Measurements from ENCODE around the gene SRGAP2B.
"Not testable (repeated sequence)": the region's sequence is repeated elsewhere in the genome, so short reads cannot be mapped to it uniquely, and the experiment has no call there.

Gene SRGAP2B

GRCh38 chr1:145047553-145047952, 47.6 kb downstream of the SRGAP2B start:
- not testable (repeated sequence) for DNase-seq (ENCODE audit: low spot score)

DNA sequence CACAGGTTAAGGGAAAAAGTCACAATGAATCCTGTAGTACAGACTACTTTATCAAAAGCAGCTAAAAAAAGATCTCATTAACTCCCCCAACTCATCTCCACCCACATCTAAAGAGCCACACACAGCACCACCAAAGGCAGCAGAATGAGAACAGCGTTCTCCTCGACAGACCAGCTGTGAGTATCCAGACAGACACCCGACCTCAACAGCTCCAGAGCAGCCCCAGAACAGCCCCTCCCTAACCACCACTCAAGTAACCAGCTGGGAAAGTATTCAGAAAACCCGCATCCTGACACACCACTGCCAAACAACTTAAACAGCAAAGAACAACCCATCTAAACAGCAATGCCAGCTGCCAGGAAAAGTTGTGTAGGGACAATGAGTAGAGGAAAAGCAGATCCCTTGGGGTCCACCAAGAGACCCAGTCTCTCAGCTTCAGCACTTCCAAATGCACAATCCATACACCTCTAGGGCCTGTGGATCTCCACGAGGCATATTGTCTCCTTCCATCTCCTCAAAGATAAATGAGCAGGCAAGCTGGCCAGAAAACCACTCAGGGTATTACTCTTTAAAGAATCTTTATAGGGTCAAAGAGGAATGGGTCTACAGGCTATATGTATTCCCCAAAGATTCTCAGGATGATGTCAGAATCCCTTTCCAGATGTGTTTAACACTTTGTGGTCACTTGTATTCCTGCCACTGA, 49.4 kb downstream of the SRGAP2B start:
- DNase-seq (ENCODE audit: low spot score) = not testable (repeated sequence)

- DNase-seq (ENCODE audit: low spot score) = not testable (repeated sequence)
Observed at GRCh38 chr1:145041519-145041918, 53.6 kb downstream of the SRGAP2B start.

GRCh38 chr1:145036019-145036418, 59.1 kb downstream of the SRGAP2B start:
- not testable (repeated sequence) for DNase-seq (ENCODE audit: low spot score)

DNA sequence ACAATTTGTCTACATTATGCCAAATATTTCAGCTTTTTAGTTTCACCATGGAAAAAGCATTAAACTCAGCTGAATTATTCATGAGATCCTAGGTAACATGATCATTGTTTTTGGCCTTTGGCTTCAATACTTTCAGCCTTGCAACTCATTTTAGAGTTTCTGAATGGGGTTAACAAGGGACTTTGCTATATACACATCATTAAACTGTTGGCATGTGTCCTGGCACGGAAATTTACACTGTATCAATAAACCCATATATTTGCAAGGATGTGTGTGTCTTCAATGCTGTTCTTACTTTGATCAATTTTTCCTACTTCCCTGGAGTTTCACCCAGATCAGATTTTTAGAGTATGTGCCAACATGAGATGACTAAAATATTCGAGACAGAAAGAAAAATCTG, 61.6 kb downstream of the SRGAP2B start:
- not testable (repeated sequence) for DNase-seq (ENCODE audit: low spot score)

DNA sequence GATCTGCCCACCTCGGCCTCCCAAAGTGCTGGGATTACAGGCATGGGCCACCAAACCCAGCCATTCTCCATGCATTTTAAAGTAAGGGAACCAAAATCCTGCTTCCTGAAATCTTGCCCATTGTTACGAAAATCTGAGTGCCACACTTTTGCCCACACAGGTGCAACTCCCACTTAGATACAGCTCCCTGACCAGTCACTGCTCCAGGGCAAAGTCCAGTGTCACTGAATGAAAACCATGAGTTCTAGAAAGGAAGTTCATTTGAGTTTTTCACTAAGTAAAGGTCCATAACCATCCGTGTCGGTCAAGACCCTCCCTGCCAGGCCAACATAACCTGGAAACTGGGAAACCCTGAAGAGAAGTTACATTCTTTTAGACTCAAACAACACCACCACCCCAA, 67.9 kb downstream of the SRGAP2B start:
- not testable (repeated sequence) for DNase-seq (ENCODE audit: low spot score)

DNA sequence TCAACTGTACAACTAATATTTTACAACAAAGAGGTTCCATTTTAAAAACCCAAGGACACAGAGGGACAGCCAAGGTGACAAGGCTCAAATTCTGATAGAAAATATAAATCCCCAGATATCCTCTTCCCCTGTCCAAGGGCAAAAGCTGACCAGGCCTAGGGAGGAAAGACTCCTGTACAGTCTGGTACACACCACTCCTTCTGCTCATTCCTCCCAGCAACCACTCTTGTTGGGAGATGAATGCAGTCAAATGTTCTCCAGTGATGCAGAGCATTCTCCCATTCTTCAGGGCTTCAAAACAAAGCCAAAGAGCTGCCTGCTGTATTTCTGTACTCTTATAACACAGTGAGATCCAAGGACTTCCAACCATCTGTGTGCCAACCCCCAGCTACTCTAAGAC, 69.8 kb downstream of the SRGAP2B start:
- not testable (repeated sequence) for DNase-seq (ENCODE audit: low spot score)

- DNase-seq (ENCODE audit: low spot score) = not testable (repeated sequence)
Observed at GRCh38 chr1:145022259-145022658, 72.9 kb downstream of the SRGAP2B start.

- DNase-seq (ENCODE audit: low spot score) = not testable (repeated sequence)
Observed at GRCh38 chr1:145021749-145022148, 73.4 kb downstream of the SRGAP2B start.

DNA sequence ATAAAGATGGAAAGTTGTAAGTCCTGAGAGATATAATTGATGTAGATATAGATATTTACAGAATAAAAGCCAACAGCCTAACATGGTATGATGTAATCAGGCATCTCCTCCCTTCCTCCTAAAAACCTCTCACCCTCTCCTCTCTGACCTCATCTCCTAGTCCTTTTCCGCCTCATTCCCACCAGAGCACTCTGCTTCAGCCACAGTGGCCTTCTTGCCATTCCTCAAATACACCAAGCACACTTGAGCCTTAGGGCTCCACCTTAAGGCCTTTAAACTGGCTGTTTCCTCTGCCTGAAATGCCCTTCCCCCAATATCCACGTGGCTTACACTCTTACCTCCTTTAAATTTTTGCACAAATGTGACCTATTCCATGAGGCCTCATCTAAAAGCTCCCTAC, 75.4 kb downstream of the SRGAP2B start:
- not testable (repeated sequence) for DNase-seq (ENCODE audit: low spot score)

GRCh38 chr1:145017725-145018124, 77.4 kb downstream of the SRGAP2B start:
- not testable (repeated sequence) for DNase-seq (ENCODE audit: low spot score)

GRCh38 chr1:145016492-145016862, 78.7 kb downstream of the SRGAP2B start:
- not testable (repeated sequence) for DNase-seq (ENCODE audit: low spot score)

- DNase-seq (ENCODE audit: low spot score) = not testable (repeated sequence)
Observed at GRCh38 chr1:145015744-145016491, 79.2 kb downstream of the SRGAP2B start.

- DNase-seq (ENCODE audit: low spot score) = not testable (repeated sequence)
Observed at GRCh38 chr1:145013353-145013752, 81.8 kb downstream of the SRGAP2B start.

DNA sequence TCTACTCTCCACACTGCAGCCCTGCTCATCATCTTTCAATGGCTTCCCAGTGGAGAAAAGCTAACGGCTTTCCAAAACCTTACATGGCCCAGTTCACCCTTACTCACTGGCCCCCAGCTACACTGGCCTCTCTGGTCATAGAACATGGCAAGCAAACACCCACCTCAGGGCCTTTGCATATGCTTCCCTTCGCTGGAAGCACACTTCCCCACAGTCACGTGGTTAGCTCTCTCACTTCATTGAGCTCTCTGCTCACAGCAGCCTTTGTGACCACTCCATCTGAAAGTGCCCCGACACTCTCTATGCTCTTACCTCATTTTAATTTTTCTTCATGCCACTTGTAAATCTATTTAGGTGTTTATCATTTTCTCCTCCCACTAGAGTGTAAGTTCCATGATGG, 83.3 kb downstream of the SRGAP2B start:
- DNase-seq (ENCODE audit: low spot score) = not testable (repeated sequence)

DNA sequence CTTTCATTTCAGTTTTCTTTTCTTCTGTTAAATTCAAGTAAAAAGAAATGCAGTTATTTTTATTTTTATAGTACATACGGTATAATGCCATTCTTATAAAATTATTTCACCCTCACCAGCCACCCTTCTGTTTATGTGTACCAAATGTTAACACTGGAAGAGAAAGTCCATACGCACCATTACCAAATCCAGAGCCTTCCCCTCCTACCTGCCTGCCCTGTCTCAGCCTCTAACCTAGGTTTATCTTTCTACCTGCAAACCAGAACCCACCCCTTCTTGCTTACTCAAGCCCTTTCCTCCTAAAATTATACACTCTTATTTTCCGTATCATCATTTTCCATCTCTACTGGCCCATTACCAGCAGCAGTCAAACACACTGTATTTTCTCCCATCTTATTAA, 84.5 kb downstream of the SRGAP2B start:
- DNase-seq (ENCODE audit: low spot score) = not testable (repeated sequence)

DNA sequence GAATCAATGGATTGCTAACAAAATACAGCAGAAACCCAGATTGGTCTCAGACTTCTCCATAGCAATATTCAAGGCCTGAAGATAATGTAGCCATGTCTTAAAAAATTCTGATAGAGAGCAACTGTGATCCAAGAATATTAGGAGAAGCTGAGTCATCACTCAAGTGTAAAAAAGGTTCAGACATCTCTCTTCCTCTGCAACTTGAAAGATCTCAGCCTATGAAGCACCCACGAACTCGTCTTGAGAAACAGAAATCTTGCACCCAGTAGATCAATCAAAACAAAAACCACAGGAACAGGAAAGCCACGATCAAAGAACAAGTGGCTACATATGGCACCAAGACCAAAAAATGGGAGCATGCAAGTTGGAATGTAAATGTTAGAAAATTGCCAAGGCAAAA, 85.2 kb downstream of the SRGAP2B start:
- not testable (repeated sequence) for DNase-seq (ENCODE audit: low spot score)

DNA sequence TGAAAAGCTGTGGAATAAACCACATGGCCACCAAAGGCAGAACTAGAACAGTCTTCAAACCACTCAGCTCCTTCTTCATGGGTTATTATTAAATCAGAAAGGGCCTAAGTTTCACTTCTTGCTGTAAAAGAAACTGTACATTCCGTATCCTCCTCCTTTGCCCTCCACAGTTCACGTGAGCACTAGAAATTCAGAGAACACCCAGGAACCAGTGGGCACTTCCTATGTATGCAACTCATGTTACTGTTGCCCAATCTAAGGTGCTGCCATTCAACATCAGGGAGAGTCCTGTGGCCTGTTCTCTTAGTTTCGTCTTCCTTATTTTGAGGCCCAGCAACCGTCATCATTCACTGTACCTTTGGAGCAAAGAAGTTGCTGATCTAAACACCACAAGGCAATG, 86.7 kb downstream of the SRGAP2B start:
- not testable (repeated sequence) for DNase-seq (ENCODE audit: low spot score)

GRCh38 chr1:145005142-145005541, 90.0 kb downstream of the SRGAP2B start:
- DNase-seq (ENCODE audit: low spot score) = not testable (repeated sequence)

DNA sequence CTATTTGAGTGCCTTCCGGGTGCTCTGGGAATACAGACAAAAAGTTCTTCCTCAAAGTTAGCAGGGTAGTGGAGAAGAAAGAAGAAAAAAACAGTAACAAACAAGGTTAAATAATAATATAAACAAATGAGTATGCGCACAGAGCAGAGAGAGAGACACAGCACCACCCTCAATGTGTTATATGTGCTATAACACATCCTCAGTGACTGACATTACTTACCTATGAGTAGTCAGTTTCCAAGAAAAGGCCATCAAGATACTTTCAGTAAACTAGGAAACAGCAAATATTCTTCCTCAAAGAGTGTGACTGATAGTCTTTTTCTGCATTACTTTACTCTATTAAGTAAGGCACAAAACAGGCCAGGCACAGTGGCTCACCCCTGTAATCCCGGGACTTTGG, 93.7 kb downstream of the SRGAP2B start:
- not testable (repeated sequence) for DNase-seq (ENCODE audit: low spot score)

- DNase-seq (ENCODE audit: low spot score) = not testable (repeated sequence)
Observed at GRCh38 chr1:145000743-145001326, 94.3 kb downstream of the SRGAP2B start.

DNA sequence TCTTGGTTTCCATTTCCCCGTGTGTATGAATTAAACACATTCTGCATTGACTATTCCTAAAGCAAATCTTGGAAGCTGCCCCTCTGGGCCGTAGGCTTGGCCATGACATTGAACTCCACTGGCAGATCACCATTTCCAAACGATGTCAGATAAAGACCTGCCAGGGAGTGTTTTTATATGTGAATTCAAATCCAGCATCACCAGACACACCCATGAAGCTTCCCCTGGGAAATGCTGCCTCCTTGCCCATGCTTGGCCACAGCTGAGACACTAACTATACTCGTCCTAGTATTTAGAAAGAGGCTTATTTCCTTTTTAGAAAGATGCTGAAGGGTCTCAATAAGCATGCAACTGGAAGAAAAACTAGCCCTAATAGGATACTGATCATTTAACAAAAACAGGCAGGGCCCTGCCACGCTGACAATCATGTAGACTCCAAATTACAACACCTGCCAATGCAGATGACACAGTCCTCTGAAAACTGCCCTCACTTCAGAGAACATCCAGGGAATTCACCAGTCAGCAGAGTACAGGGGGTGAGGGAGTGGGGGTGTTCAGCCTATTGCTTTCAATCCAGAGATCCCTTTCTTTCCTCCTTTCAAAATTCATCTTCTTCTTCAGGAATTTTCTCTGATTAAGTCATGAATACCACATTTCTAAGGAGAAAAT, 94.9 kb downstream of the SRGAP2B start:
- not testable (repeated sequence) for DNase-seq (ENCODE audit: low spot score)

All from SK-N-DZ (cell line).